EL (cell line): ENCODE data around the gene SLC49A4.

Experiments
- DNase-seq: peaks from one replicate; pipeline ENCODE4 v3.0.0-alpha.2; 2016

Gene SLC49A4

DNA sequence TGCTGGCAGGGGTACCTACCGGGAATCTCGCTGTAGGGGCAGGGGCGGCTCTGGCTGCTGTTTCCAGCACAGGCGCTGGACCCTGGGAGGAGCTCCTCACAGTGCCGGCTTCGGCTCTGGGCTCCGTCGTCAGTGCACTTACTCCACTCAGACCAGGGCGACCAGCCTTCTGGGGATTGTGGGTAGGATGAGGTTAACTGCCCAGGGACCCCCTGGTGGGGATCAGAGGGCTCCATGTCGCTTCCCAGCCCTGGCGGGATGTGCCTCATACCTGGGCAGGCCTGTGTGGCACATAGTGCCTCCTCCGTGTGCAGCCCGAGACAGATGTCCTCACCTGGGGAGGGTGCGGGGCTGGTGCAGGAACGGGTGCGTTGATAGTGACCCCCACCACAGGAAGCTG is 117.0 kb downstream of the SLC49A4 start:
- no peak for DNase-seq

DNA sequence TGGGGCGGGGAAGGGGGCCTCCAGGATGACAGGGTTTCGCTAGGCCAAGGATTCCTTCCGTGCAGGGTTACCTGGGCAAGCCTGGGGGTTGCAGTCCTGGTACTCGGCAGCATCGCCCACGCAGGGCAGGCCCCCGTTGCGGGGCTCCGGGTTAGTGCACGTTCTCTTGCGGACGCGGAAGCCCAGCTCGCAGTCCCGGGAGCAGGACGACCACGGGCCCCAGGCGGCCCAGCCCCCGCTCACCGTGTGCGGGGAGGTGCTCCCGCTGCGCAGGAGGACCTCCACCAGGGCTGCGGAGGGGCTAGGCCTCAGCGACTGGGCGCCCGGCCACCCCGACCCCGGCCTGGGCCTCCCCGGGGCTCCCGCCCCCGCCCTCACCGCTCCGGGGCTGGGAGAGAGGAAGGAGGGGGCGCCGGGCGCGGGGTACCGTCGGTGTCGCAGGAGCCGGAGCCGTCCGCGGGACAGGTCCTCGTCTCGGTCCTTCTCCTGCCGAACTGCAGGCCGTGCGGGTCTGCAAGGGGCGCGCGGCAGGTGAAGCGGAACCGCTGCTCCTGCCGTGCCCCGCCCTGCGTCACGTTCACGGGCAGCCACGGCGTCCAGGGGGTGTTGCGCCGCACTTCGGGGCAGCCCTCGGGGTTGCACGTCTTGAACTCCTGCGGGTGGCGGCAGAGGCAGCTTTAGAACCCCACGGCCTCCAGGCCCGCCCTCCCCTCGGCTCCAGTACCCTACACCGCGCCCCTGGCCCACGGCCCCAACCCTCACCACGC is 118.1 kb downstream of the SLC49A4 start:
- DNase-seq = no peak

DNA sequence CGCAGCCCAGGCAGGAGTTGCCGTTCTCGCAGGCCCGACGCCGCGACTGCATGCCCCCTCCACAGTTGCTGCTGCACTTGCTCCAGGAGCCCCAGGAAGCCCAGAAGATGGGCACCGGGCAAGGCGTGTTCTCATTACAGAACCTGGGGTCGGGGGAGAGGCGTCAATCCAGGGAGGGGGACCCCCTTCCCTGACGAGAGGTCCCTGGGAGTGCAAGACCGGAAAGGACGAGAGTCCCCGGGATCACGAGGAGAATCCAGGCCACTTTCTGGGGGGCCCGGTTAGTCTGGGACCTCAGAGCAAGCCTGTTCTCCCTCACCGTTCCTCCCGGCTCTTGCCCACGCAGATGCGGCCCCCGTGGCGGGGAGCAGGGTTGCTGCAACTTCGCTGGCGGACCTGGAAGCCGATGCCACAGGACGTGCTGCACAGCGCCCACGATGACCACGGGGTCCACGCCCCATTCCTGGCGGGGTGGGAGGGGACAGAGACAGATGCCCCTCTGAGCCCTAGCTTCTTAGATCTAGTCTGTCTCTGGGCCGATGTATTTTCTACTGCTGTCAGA is 118.8 kb downstream of the SLC49A4 start:
- DNase-seq = no peak

DNA sequence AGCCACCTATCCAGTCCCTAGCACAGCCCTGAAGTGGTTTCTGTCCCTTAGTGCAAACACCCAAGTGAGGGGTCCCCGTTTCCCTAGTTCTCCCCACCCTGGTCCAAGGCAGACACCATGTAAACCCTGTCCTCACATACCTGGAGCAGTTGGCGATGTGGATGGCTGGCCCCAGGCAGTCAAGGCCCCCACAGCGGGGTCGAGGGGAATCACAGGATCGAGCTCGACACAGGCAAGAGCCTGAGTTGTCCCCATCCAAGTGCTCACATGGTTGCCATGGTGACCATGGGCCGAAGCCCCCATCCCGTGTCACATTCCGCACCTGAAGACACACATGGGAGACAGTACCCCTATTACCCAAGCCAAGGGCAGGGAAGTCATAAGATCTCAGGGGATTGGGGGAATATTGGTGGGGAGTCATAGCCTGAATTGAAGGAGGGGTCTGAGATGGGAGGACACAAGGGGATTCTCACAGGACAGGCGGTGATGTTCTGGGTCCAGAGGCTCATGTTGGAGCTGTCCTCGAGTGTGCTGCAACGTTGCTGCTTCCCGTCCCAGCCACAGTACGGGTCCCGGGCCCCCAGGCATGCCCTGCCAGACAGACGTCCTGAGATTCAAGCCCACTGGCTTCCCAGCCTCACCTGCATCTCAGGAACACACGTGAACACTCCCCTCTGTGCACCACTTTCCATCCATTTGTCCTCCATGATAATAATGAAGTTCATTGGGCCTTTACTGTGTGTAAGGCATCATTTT is 120.6 kb downstream of the SLC49A4 start:
- DNase-seq = no peak

DNA sequence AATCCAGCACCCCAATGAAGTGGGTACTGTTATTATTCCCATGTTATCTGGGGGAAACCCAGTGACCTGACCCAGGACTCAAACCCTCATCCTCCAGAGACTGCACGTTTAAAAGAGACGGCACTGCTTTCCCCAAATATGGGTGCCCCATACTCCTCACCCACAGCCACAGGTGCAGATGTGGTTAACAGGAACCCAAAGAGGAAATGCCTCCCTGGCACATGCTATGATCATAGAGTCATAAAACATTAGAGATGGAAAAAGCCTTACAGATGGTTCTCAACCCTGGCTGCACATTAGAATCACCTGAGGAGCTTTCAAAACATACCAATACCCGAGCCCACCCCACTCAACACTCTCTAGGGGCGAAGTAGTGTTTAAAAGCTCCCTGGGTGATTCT is 121.2 kb downstream of the SLC49A4 start:
- no peak for DNase-seq

DNA sequence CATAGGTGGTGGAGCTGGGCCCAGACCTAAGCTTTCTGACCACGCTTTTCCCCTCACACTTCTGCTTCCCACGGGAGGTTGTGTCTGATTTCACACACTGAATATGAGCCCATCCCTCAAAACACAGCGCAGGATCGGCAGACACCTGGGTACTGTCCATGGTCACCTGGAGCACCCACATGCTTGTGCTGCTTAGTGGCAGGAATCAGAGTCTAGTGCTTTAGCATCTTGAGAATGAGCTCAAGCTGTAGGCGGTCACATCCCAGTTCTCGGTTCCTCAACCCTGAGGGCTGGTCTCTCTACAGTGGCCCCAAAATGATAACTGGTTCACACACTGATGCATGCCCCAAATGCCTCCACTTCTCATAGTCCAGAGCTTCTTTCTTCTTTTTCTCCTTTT is 121.7 kb downstream of the SLC49A4 start:
- DNase-seq = no peak

DNA sequence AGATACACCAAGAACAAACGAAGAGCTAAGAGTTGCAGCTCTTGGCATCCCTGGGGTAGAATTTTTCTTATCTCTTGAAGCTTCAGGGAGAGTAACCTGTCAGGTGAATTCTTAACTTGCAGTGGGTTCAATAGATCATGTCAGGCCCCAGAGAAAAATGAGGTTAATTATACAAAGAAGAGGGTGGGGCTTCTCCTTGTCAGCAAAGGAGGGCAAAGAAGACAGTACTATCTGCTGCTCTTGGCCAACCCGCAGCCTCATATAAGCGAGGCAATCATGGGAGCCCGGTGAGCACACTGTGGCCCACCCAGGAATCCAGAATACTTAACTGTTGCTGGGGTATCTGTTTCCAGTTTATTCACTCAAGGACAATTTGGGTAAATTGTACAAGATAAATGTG is 122.5 kb downstream of the SLC49A4 start:
- DNase-seq = no peak

DNA sequence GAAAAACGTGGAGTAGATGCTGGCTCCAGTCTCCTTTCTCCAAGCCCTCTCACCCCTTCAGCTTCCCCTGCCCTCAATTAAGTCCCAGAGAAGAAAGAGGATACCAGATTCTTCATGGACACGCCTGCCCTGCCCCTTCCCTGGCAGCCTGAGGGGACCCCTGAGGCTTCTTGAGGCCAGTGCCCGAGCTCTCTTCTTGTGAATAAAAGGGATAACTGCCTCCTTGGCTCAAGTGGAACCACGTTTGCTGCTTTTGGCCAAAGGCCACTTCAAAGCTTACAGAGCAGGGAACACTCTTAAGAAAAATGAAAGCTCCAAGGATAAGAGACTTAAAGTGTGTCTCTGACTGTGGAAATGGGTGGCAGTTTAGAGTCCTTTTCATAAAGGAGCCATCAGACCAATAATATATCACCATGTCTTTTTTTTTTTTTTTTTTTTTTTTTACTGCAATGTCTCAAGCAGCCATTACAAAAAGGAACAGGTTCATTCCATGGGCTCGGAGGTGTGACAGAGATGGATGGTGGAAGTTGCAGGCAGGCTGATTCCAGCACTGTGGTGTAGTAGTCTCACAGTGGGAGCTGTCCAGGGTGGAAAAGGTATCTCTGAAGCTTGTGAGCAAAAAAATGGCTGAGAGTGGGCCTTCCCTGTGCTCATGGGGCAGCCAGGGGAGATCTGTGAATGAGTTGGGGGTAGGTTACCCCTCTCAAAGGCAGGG is 123.9 kb downstream of the SLC49A4 start:
- no peak for DNase-seq

DNA sequence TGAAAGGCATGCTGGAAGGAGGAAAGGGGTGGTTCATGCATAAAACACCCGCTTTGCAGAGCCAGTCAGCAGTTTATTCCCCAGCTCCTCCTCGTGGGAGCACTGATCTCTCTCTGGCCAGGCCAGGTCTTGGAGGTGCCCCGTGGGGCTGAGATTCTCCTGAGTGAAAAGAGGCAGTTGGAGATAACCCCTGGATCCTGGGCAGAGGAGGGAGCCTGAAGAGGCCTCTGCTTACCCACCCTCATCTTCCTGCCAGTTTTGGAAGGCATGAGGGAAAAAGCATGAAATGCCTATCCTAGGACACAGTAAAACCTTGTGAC is 124.4 kb downstream of the SLC49A4 start:
- DNase-seq = no peak

DNA sequence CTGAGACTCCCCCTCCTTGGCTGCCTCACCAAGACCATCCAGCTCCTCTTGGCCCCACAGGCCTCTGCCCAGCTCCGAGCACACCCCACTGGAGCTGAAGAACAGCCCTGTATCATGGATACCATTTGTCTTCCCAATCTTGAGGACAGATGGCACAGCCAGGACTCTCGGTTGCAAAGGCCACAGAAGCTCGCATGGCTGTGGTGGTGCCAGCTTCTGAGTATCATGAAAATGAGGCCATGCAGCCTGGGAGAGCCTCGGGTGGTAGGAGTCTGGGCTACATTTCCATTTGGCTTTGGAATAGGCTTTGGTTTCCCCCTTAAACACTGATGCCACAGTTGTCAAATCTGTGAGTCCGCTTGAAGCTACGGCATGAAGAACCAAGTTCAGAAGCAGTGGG is 126.1 kb downstream of the SLC49A4 start:
- no peak for DNase-seq

DNA sequence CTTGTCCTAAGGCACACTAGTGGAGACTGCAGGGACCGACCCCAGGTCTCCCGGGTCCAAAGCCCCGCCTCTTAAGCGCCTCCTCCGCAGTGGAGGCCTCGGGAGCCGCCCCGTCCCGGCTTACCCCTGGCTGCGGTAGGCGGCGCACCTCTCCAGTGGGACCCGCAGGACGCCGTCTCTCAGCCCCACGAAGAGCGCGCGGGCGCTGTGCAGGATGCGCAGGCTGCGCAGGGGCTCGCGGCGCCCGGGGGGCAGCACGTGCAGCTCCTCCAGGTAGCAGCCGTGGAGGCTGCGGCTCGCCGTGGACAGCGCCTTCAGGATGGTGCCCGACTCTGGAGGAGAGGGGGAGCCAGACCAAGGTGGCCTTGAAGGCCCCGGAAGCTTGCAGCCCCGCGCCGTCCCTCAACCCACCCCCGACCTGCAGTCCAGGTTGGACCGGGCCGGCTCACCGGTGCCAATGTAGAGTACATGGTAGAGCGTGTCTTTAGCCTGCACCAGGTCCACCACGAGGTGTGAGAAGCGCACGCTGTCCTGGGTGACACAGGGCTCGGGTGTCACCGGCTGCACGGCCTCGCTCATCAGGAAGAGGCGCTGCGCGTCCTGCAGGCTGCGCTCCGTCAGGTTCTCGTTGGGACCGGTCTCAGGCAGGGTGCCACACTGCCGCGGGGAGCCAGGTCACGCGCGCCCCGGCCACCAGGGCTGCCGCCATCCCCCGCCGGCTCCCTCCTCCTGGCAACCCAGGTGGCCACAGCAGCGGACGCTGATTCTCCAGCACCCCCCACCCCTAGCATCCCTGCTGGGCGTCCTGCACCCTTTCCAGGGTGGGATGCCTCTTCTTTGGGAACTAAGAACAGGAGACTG is 127.2 kb downstream of the SLC49A4 start:
- peak; percentile 15 for DNase-seq

DNA sequence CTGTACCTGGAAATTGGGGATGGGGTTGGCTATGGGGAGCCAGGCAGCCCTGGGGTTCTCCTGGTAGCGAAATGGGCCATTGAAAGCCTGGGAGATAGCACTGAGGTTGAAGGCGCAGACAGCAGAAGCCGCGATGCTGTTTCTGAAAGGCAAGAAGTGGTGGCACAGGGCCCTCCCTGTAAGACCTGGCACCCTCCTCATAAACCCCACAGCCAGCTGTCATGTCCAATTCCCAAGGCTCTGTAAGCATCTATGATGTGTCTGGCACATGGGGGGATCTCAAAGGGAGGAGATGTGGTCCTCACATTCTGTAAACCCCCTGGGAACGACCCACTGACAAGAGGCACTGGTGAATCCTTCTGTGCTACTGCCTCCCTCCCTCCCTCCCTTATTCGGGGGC is 128.7 kb downstream of the SLC49A4 start:
- DNase-seq = no peak

DNA sequence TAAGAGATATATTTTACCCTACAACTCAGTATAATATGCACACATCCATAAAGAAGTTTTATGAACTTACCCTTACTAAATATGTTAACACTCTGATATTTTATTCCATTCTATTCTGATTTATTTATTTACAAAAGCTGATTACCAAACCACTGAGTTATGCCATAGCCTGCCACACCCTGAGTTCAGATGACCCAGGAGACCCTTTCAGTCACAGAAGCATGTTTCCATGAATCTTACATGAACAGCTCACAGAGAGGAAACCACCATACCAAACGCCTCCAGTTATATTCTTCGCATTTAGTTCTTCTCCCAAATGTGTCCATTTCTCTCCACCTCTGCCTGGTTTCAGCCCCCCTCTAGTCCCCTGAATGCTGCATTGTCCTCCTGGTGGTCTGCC is 129.2 kb downstream of the SLC49A4 start:
- DNase-seq = no peak

DNA sequence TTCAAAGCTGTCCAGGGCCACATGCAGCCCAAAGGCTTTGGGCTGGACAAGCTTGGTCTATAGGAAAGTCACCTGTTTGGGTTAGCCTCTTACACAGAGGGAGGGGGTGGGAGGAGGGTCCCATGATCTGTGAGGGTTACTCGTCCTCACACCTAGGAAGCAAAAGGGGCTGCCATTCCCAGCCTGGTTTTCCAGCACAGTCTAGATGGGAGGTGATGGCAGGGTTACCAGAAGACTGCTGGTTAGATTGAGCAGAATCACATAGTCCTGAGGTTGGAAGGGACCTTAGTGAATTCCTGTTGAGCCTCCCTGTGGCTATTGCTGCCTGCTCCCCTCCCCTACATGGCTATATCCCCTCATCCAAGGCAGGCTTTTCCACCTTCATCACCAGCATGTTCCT is 130.9 kb downstream of the SLC49A4 start:
- DNase-seq = no peak

DNA sequence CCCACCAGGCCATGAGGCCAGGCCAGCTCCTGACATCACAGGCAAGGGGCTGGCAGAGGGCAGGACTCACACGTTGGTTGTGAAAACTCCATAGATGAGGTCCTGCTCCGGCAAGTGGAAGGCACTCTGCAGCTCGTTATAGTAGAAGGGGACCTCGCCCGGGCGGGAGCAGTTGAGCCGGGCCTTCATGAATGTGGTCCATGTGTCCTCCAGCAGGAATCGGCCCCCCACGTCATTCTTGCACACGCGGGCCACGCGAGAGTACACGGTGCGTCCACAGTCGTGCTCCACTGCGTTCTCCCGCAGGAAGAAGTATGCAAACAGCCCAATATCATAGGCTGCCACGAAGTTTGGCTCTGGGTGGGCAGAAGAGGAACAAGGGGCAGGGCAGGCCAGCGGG is 131.5 kb downstream of the SLC49A4 start:
- no peak for DNase-seq

DNA sequence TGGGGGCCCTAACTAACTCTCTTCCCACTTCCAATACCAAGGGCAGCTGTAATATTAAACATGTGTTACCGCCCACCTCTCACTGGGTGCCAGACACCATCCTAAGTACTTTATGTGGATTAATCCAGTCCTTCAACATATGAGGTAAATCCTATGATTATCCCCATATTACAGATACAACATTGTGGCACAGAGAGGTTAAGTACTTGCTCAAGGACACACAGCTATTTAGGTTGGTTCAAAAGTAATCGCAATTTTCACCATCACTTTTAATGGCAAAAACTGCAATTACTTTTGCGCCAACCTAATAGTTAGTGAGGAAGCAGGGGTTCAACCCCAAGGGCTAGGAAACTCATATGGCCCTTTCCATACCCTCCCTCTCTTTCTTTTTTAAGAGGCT is 131.9 kb downstream of the SLC49A4 start:
- DNase-seq = no peak

DNA sequence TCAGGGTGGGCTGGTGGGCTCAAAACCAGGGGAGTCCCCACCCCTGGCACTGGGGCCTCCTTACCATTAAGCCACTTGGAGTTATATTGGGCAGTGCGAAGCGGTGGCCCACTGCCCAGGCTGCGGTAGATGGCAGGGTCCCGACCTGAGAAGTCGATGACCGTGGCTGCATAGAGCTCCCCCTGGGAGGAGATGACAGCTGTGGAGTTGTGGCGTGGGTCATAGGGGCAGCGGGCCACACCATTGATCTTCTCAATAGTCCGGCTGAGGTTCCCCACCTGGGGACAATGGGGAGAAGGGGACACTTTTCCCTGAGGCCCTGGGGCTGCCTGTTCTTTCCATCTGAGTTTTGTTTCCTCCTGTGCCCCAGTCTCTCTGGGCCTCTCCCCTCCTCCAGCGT is 132.9 kb downstream of the SLC49A4 start:
- DNase-seq = no peak

DNA sequence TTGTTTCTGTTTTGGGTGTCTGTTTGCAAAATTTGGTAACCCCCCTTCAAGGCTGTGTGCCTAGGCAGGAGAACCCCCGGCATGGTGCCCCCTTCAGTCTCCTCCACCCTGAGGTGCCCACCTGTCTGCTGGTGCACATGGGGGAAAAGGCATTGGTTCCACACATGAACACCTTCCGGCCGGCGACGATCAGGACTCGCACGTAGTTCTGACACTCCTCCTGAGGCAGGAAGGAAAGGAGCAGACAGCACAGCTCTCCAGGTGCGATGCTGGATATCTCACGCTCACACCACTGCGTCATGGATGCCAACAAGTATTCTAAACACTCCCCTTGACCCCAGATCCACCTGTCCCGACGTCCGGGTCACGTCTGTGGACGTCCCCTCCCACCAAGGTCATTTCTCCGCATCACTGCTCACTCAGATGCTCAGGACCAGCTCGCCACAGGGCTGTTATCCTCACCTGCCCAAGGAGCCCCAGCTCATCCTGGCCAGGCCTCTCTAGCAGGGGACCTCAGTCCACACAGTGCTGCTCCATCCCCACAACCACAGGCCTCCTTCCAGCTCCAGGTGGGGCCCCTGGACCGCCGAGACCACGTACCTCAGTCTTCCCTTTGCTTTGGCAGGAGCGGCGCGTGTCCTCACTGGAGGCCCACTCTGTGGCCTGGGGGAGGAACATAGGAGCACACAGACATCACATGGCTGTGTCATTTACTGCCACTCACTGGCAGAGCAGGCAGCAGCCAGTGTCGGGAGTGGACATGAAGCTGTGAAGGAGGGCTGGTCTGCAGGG is 133.7 kb downstream of the SLC49A4 start:
- no peak for DNase-seq

DNA sequence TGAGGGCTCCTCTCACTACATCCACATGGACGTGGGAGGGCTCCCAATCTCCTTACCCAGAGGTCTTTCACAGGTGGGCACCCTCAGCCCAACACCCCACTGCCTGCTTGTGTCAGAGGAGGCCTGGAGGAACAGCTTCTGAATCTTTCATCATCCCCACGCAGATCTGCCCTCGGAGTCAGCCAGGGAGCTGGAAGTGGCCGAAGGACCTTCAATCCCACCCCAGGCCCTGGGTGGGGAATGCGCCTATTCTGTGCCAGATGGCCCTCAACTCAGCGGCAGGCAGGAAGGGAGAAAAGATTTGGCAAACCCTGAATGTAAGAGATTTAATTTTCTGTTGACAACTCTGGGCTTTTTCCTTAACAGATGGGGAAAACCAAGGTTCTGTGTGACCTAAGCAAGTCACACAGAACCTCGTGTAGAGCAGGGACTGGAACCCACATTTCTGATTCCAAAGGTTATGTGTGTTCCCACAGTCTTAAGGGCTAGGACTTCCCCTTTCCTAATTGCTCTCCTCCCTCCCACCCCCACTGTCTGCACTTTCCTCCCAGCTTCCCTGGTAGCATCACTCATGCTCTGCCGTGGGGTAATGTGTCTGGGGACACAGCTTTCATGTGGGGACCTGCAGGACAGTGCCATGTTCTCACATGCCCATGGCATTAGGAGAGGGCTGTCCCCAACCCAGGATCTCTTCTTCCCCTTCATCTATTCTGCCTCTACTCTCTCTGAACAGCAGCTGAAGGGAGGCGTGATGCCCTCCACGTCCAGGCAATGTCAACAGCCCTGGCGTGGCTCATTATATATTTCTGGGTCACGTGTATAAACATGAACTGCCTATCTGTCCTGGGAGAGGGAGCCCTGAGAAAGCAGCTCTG is 134.6 kb downstream of the SLC49A4 start:
- no peak for DNase-seq

DNA sequence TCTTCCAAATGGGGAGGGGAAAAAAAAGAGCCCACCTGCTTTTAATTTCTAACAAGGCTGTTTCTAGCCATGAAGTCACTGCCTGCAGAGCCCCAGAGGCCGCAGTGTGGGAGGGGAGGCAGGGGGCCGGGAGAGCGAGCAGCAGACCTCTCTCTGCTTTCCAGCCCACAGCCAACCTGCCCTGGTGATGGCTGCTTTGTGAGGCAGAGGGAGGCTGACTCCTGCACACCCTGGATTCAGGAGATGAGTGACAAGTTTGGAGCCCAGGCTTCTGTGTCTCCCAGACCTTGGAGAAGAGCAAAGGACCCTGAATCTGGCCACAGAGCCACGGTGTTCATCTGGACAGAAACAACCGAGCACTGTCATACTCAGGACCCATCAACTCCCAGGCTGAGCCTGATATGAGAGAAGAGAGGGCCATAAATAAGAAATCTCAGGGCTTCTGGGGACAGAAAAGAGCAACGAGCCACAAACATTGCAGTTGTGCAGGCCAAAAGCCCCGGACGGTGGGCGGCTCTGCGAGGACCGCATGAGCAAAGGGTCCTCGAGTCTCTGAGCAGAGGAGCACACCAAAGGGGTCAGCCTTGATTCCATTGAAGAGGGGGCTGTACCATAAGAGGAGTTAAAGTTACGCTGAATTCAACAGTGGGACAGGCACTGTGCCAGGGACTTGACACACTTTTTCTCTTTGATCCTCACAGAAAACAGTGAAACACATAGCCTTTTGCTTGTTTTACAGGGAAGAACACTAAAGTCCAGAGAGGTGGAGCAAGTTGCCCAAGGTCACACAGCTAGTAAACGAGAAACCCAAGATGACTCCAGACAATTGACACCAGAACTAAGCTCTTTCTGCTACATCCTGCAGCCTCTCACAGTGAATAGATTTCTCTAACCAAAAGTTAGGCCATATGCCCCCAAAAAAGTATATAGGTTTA is 135.5 kb downstream of the SLC49A4 start:
- DNase-seq = no peak
